SH-SY5Y (cell line): ENCODE data around the gene MRPL44.

Source experiments
- GATA2 ChIP-seq: IDR thresholded peaks from 2 replicates; pipeline ENCODE4 v1.6.1; 2011; ENCODE audit warnings: mild to moderate bottlenecking, low read depth, low read length
- GATA3 ChIP-seq: IDR thresholded peaks from 2 replicates; pipeline ENCODE4 v1.6.1; 2011; ENCODE audit warnings: low read depth, mild to moderate bottlenecking, low read length, moderate library complexity

DNA sequence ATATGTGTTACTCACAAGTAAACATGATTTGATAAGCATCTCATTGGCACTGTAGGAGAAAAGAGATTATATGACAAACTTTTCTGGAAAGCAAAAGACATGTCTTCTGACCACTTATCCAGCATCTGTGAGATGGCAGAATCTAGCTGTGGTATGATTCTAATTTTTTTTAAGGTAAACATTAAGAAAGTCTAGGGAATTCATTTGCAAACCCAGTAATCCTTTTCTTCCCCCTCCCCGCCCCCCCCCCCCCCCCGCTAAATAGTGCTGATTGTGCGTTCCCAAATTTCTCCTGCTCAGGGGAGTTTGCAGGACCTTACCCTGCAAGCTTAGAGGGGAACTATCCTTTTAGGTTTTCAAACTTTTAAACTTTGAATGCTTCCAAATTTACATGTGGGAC lies 12.1 kb downstream of the MRPL44 start:
- TF ChIP-seq GATA2 (no peak), GATA3 (no peak)
